Measurements from ENCODE around the gene CAV1.

CAV1 gene

GRCh38 chr7:116549370-116549769 lies 24.5 kb downstream of the CAV1 start:
- no peak for DNase-seq
- in situ Hi-C loops (cut with MboI; ENCODE audit: low pct_unique_long_range_greater_than_20kb, low sequenced_read_pairs): no loop called here

- no peak for DNase-seq
- in situ Hi-C loops (cut with MboI; ENCODE audit: low pct_unique_long_range_greater_than_20kb, low sequenced_read_pairs): loop anchor here (25.0 kb wide), 1 partner anchor 289 kb away; no protein-coding TSS in a partner anchor
Measured at GRCh38 chr7:116551692-116552091, 26.9 kb downstream of the CAV1 start.

GRCh38 chr7:116552602-116553001 lies 27.8 kb downstream of the CAV1 start:
- in situ Hi-C loops (cut with MboI; ENCODE audit: low pct_unique_long_range_greater_than_20kb, low sequenced_read_pairs): loop anchor here (25.0 kb wide), 1 partner anchor 290 kb away; no protein-coding TSS in a partner anchor
- no peak for DNase-seq

GRCh38 chr7:116553168-116553964 lies 28.5 kb downstream of the CAV1 start:
- in situ Hi-C loops (cut with MboI; ENCODE audit: low pct_unique_long_range_greater_than_20kb, low sequenced_read_pairs): loop anchor here (25.0 kb wide), 1 partner anchor 291 kb away; no protein-coding TSS in a partner anchor
- no peak for DNase-seq

- DNase-seq: no peak
- in situ Hi-C loops (cut with MboI; ENCODE audit: low pct_unique_long_range_greater_than_20kb, low sequenced_read_pairs): loop anchor here (25.0 kb wide), 1 partner anchor 292 kb away; no protein-coding TSS in a partner anchor
Measured at GRCh38 chr7:116554436-116554835, 29.6 kb downstream of the CAV1 start.

GRCh38 chr7:116554911-116555310 lies 30.1 kb downstream of the CAV1 start:
- no peak for DNase-seq
- in situ Hi-C loops (cut with MboI; ENCODE audit: low pct_unique_long_range_greater_than_20kb, low sequenced_read_pairs): loop anchor here (25.0 kb wide), 1 partner anchor 293 kb away; no protein-coding TSS in a partner anchor

- in situ Hi-C loops (cut with MboI; ENCODE audit: low pct_unique_long_range_greater_than_20kb, low sequenced_read_pairs): loop anchor here (25.0 kb wide), 1 partner anchor 295 kb away; no protein-coding TSS in a partner anchor
- no peak for DNase-seq
Measured at GRCh38 chr7:116557066-116557585, 32.3 kb downstream of the CAV1 start.

- DNase-seq: no peak
- in situ Hi-C loops (cut with MboI; ENCODE audit: low pct_unique_long_range_greater_than_20kb, low sequenced_read_pairs): loop anchor here (25.0 kb wide), 1 partner anchor 296 kb away; no protein-coding TSS in a partner anchor
Measured at GRCh38 chr7:116557901-116558300, 33.1 kb downstream of the CAV1 start.

- in situ Hi-C loops (cut with MboI; ENCODE audit: low pct_unique_long_range_greater_than_20kb, low sequenced_read_pairs): loop anchor here (25.0 kb wide), 1 partner anchor 298 kb away; no protein-coding TSS in a partner anchor
- no peak for DNase-seq
Measured at GRCh38 chr7:116560021-116560970, 35.5 kb downstream of the CAV1 start.

- in situ Hi-C loops (cut with MboI; ENCODE audit: low pct_unique_long_range_greater_than_20kb, low sequenced_read_pairs): loop anchor here (25.0 kb wide), 1 partner anchor 300 kb away; no protein-coding TSS in a partner anchor
- DNase-seq: no peak
Measured at GRCh38 chr7:116561697-116562483, 37.1 kb downstream of the CAV1 start.

- in situ Hi-C loops (cut with MboI; ENCODE audit: low pct_unique_long_range_greater_than_20kb, low sequenced_read_pairs): loop anchor here (25.0 kb wide), 1 partner anchor 300 kb away; no protein-coding TSS in a partner anchor
Measured at GRCh38 chr7:116562529-116563121, 37.8 kb downstream of the CAV1 start.

GRCh38 chr7:116565981-116566380 lies 41.1 kb downstream of the CAV1 start:
- no peak for DNase-seq
- in situ Hi-C loops (cut with MboI; ENCODE audit: low pct_unique_long_range_greater_than_20kb, low sequenced_read_pairs): loop anchor here (25.0 kb wide), 1 partner anchor 304 kb away; no protein-coding TSS in a partner anchor

More at GRCh38 chr7:116562529-116563121, 37.8 kb downstream of the CAV1 start:
- DNase-seq: no peak

- DNase-seq: no peak
- in situ Hi-C loops (cut with MboI; ENCODE audit: low pct_unique_long_range_greater_than_20kb, low sequenced_read_pairs): loop anchor here (25.0 kb wide), 1 partner anchor 304 kb away; no protein-coding TSS in a partner anchor
Measured at GRCh38 chr7:116566666-116567065, 41.8 kb downstream of the CAV1 start.

GRCh38 chr7:116569737-116570136 lies 44.9 kb downstream of the CAV1 start:
- in situ Hi-C loops (cut with MboI; ENCODE audit: low pct_unique_long_range_greater_than_20kb, low sequenced_read_pairs): loop anchor here (25.0 kb wide), 1 partner anchor 307 kb away; no protein-coding TSS in a partner anchor
- no peak for DNase-seq

GRCh38 chr7:116570306-116570705 lies 45.5 kb downstream of the CAV1 start:
- DNase-seq: no peak

GRCh38 chr7:116571037-116571436 lies 46.2 kb downstream of the CAV1 start:
- in situ Hi-C loops (cut with MboI; ENCODE audit: low pct_unique_long_range_greater_than_20kb, low sequenced_read_pairs): loop anchor here (25.0 kb wide), 1 partner anchor 309 kb away; no protein-coding TSS in a partner anchor
- no peak for DNase-seq

More at GRCh38 chr7:116570306-116570705, 45.5 kb downstream of the CAV1 start:
- in situ Hi-C loops (cut with MboI; ENCODE audit: low pct_unique_long_range_greater_than_20kb, low sequenced_read_pairs): loop anchor here (25.0 kb wide), 1 partner anchor 308 kb away; no protein-coding TSS in a partner anchor

- in situ Hi-C loops (cut with MboI; ENCODE audit: low pct_unique_long_range_greater_than_20kb, low sequenced_read_pairs): loop anchor here (25.0 kb wide), 1 partner anchor 309 kb away; no protein-coding TSS in a partner anchor
- no peak for DNase-seq
Measured at GRCh38 chr7:116571552-116571951, 46.7 kb downstream of the CAV1 start.
